ENCODE data around the gene RASGRP1.
"Not testable (repeated sequence)": the region's sequence is repeated elsewhere in the genome, so short reads cannot be mapped to it uniquely, and the experiment has no call there.

The RASGRP1 gene

GRCh38 chr15:38564557-38565286 is at the start of gene RASGRP1:
RASGRP1 (minus strand) TSS chr15:38564814; CDS start chr15:38564628, 186 bp downstream.
- peak; percentile 74 for DNase-seq
- in situ Hi-C loops (cut with MboI; ENCODE audit: low pct_unique_long_range_greater_than_20kb, low sequenced_read_pairs) = no loop called here

GRCh38 chr15:38613085-38613484 is 48.5 kb upstream of the RASGRP1 start:
- in situ Hi-C loops (cut with MboI; ENCODE audit: low pct_unique_long_range_greater_than_20kb, low sequenced_read_pairs) = no loop called here
- no peak for DNase-seq

GRCh38 chr15:38612159-38612863 is 47.7 kb upstream of the RASGRP1 start:
- in situ Hi-C loops (cut with MboI; ENCODE audit: low pct_unique_long_range_greater_than_20kb, low sequenced_read_pairs) = no loop called here
- DNase-seq = no peak

GRCh38 chr15:38611228-38611627 is 46.6 kb upstream of the RASGRP1 start:
- in situ Hi-C loops (cut with MboI; ENCODE audit: low pct_unique_long_range_greater_than_20kb, low sequenced_read_pairs) = no loop called here
- no peak for DNase-seq

GRCh38 chr15:38610748-38611147 is 46.1 kb upstream of the RASGRP1 start:
- in situ Hi-C loops (cut with MboI; ENCODE audit: low pct_unique_long_range_greater_than_20kb, low sequenced_read_pairs) = no loop called here
- DNase-seq = no peak

- in situ Hi-C loops (cut with MboI; ENCODE audit: low pct_unique_long_range_greater_than_20kb, low sequenced_read_pairs) = no loop called here
- no peak for DNase-seq
Observed at GRCh38 chr15:38609097-38609738, 44.6 kb upstream of the RASGRP1 start.

GRCh38 chr15:38608682-38609081 is 44.1 kb upstream of the RASGRP1 start:
- DNase-seq = no peak
- in situ Hi-C loops (cut with MboI; ENCODE audit: low pct_unique_long_range_greater_than_20kb, low sequenced_read_pairs) = no loop called here

- no peak for DNase-seq
- in situ Hi-C loops (cut with MboI; ENCODE audit: low pct_unique_long_range_greater_than_20kb, low sequenced_read_pairs) = no loop called here
Observed at GRCh38 chr15:38605744-38606143, 41.1 kb upstream of the RASGRP1 start.

- in situ Hi-C loops (cut with MboI; ENCODE audit: low pct_unique_long_range_greater_than_20kb, low sequenced_read_pairs) = no loop called here
- DNase-seq = no peak
Observed at GRCh38 chr15:38603672-38604071, 39.1 kb upstream of the RASGRP1 start.

- DNase-seq = no peak
- in situ Hi-C loops (cut with MboI; ENCODE audit: low pct_unique_long_range_greater_than_20kb, low sequenced_read_pairs) = no loop called here
Observed at GRCh38 chr15:38602910-38603670, 38.5 kb upstream of the RASGRP1 start.

GRCh38 chr15:38600236-38600635 is 35.6 kb upstream of the RASGRP1 start:
- in situ Hi-C loops (cut with MboI; ENCODE audit: low pct_unique_long_range_greater_than_20kb, low sequenced_read_pairs) = no loop called here
- DNase-seq = no peak

GRCh38 chr15:38598749-38599148 is 34.1 kb upstream of the RASGRP1 start:
- no peak for DNase-seq
- in situ Hi-C loops (cut with MboI; ENCODE audit: low pct_unique_long_range_greater_than_20kb, low sequenced_read_pairs) = no loop called here

GRCh38 chr15:38597219-38597800 is 32.7 kb upstream of the RASGRP1 start:
- DNase-seq = no peak
- in situ Hi-C loops (cut with MboI; ENCODE audit: low pct_unique_long_range_greater_than_20kb, low sequenced_read_pairs) = no loop called here

GRCh38 chr15:38593524-38593923 is 28.9 kb upstream of the RASGRP1 start:
- DNase-seq = no peak
- in situ Hi-C loops (cut with MboI; ENCODE audit: low pct_unique_long_range_greater_than_20kb, low sequenced_read_pairs) = no loop called here

- no peak for DNase-seq
- in situ Hi-C loops (cut with MboI; ENCODE audit: low pct_unique_long_range_greater_than_20kb, low sequenced_read_pairs) = no loop called here
Observed at GRCh38 chr15:38589502-38589901, 24.9 kb upstream of the RASGRP1 start.

- DNase-seq = no peak
- in situ Hi-C loops (cut with MboI; ENCODE audit: low pct_unique_long_range_greater_than_20kb, low sequenced_read_pairs) = no loop called here
Observed at GRCh38 chr15:38588672-38589071, 24.1 kb upstream of the RASGRP1 start.

GRCh38 chr15:38587214-38587613 is 22.6 kb upstream of the RASGRP1 start:
- DNase-seq = no peak
- in situ Hi-C loops (cut with MboI; ENCODE audit: low pct_unique_long_range_greater_than_20kb, low sequenced_read_pairs) = no loop called here

GRCh38 chr15:38586005-38586404 is 21.4 kb upstream of the RASGRP1 start:
- in situ Hi-C loops (cut with MboI; ENCODE audit: low pct_unique_long_range_greater_than_20kb, low sequenced_read_pairs); DNase-seq: not testable (repeated sequence)

GRCh38 chr15:38578626-38579025 is 14.0 kb upstream of the RASGRP1 start:
- DNase-seq = no peak
- in situ Hi-C loops (cut with MboI; ENCODE audit: low pct_unique_long_range_greater_than_20kb, low sequenced_read_pairs) = no loop called here
